HCT116 (cell line): ENCODE results near the gene FAM50B. TPM values are rescaled to one million over a fixed set of nuclear protein-coding genes. Genes with fewer than 3 reads are reported as not detected.

Experiments used
- ATAC-seq: fragments of 200-7000 bp; cut with Tn5 transposase; 2 replicates; pipeline ENCODE4 v1.9.1; 2020; ENCODE audit warnings: mild to moderate bottlenecking, moderate library complexity
- BruUV-seq: library from RNA; stranded (reverse); fragments of 400-500 nt; replicated peaks from 2 replicates; lab custom pipeline; 2021; lab: Mats Ljungman, UMichigan
- CTCF ChIA-PET: fragments of 300-600 bp; sonication (Branson Sonifier 250); formaldehyde crosslinking; loops from one replicate; lab custom pipeline; 2021; ENCODE audit warnings: antibody characterized with exemption; lab: Charles Lee
- POLR2A ChIA-PET: fragments of 300-600, 350-600 bp; sonication (Branson Sonifier 250); formaldehyde crosslinking; loops from one replicate; lab custom pipeline; 2021; ENCODE audit warnings: antibody characterized with exemption; lab: Charles Lee
- RAD21 ChIA-PET, 2 experiments: fragments of 300-600 bp; sonication (Branson Sonifier 250); formaldehyde crosslinking; loops; one replicate each; lab custom pipeline; 2023; ENCODE audit warnings: low total read pairs in 2 of 2; ENCODE audit not compliant: uncharacterized antibody in 2 of 2, unreplicated experiment in 2 of 2, low non-redundant PET in 1 of 2; lab: Charles Lee
- DNase-seq: peaks from one replicate; pipeline ENCODE4 v3.0.0-alpha.2; 2010; ENCODE audit warnings: low read depth, low spot score
- H2AFZ ChIP-seq: fragments of 200-600 bp; shearing (Covaris generic), sonication (generic); 2 replicates; pipeline ENCODE4 v1.6.1; 2017; ENCODE audit warnings: low read depth, mixed run types, mixed read lengths, antibody characterized with exemption, low read length; ENCODE audit not compliant: poor library complexity, severe bottlenecking
- H3K27ac ChIP-seq: 2 replicates; pipeline ENCODE4 v1.5.1; 2012; ENCODE audit warnings: low read depth, low read length
- H3K27me3 ChIP-seq: fragments of 200-600 bp; sonication (generic); 2 replicates; pipeline ENCODE4 v1.6.1; 2016; ENCODE audit warnings: mixed run types, low read length, mixed read lengths; ENCODE audit not compliant: insufficient read depth
- H3K36me3 ChIP-seq, 2 experiments: fragments of 200-500 bp in 1 of 2; fragments of 200-600 bp in 1 of 2; sonication (Bioruptor generic) in 1 of 2; sonication (generic) in 1 of 2; 2 replicates each; pipeline versions ENCODE4 v1.5.1 to v1.6.1; 2014 to 2016; ENCODE audit warnings: low read length in 2 of 2, inconsistent platforms in 1 of 2, mixed read lengths in 1 of 2, mixed run types in 1 of 2; ENCODE audit not compliant: insufficient read depth in 2 of 2, control insufficient read depth in 1 of 2
- H3K4me1 ChIP-seq, 2 experiments: fragments of 200-600 bp in 1 of 2; sonication (generic) in 1 of 2; 2 replicates each; pipeline versions ENCODE4 v1.5.1 to v1.6.1; 2012 to 2017; ENCODE audit warnings: low read length in 2 of 2, inconsistent platforms in 1 of 2, mild to moderate bottlenecking in 1 of 2, mixed read lengths in 1 of 2, mixed run types in 1 of 2, moderate library complexity in 1 of 2; ENCODE audit not compliant: insufficient read depth in 2 of 2, control insufficient read depth in 1 of 2
- H3K4me2 ChIP-seq: fragments of 200-600 bp; sonication (generic); 2 replicates; pipeline ENCODE4 v1.6.1; 2017; ENCODE audit warnings: mixed run types, low read length, mixed read lengths
- H3K4me3 ChIP-seq, 2 experiments: fragments of 200-600 bp in 1 of 2; sonication (generic) in 1 of 2; replicated peaks in 1 of 2; 2 replicates each; pipeline ENCODE4 v1.5.1; 2011 to 2016; ENCODE audit warnings: low read length in 2 of 2, control low read depth in 1 of 2, low read depth in 1 of 2, mild to moderate bottlenecking in 1 of 2, mixed read lengths in 1 of 2, mixed run types in 1 of 2
- H3K79me2 ChIP-seq: fragments of 200-600 bp; sonication (generic); 2 replicates; pipeline ENCODE4 v1.6.1; 2017; ENCODE audit warnings: mild to moderate bottlenecking, mixed run types, low read length, moderate library complexity, mixed read lengths; ENCODE audit not compliant: insufficient read depth
- H3K9ac ChIP-seq: fragments of 200-600 bp; sonication (generic); 2 replicates; pipeline ENCODE4 v1.6.1; 2016; ENCODE audit warnings: low read length, mixed read lengths
- H3K9me2 ChIP-seq: fragments of 200-600 bp; sonication (generic), shearing (Covaris generic); 2 replicates; pipeline ENCODE4 v1.6.1; 2017; ENCODE audit warnings: mixed run types, mild to moderate bottlenecking, moderate library complexity; ENCODE audit not compliant: insufficient read depth
- H3K9me3 ChIP-seq, 2 experiments: fragments of 200-500 bp in 1 of 2; fragments of 200-600 bp in 1 of 2; sonication (Bioruptor generic) in 1 of 2; sonication (generic) in 1 of 2; 2 replicates each; pipeline ENCODE4 v1.6.1; 2014 to 2017; ENCODE audit warnings: low read length in 2 of 2, mixed read lengths in 2 of 2, inconsistent platforms in 1 of 2, low read depth in 1 of 2, mild to moderate bottlenecking in 1 of 2, mixed run types in 1 of 2, moderate library complexity in 1 of 2; ENCODE audit not compliant: control insufficient read depth in 1 of 2, insufficient read depth in 1 of 2
- H4K20me1 ChIP-seq: fragments of 200-600 bp; sonication (generic), shearing (Covaris generic); 2 replicates; pipeline ENCODE4 v1.6.1; 2017; ENCODE audit warnings: mixed run types, mild to moderate bottlenecking, moderate library complexity; ENCODE audit not compliant: insufficient read depth
- CBX3 ChIP-seq: IDR thresholded peaks from 2 replicates; pipeline ENCODE4 v1.6.1; 2012; ENCODE audit warnings: low read depth
- CEBPB ChIP-seq: IDR thresholded peaks from 2 replicates; pipeline ENCODE4 v1.6.1; 2012; ENCODE audit warnings: low read depth
- EGR1 ChIP-seq: IDR thresholded peaks from 2 replicates; pipeline ENCODE4 v1.6.1; 2012; ENCODE audit warnings: low read depth
- ELF1 ChIP-seq: IDR thresholded peaks from 2 replicates; pipeline ENCODE4 v1.6.1; 2012; ENCODE audit warnings: low read depth, borderline replicate concordance
- EZH2 ChIP-seq: fragments of 200-600 bp; sonication (generic); IDR thresholded peaks from 2 replicates; pipeline ENCODE4 v1.6.1; 2017; ENCODE audit warnings: antibody characterized with exemption, mixed run types
- EZH2phosphoT487 ChIP-seq: fragments of 200-600 bp; IDR thresholded peaks from 2 replicates; pipeline ENCODE4 v1.6.1; 2018; ENCODE audit warnings: antibody characterized with exemption, borderline replicate concordance
- JUND ChIP-seq: IDR thresholded peaks from 2 replicates; pipeline ENCODE4 v1.6.1; 2012
- POLR2AphosphoS5 ChIP-seq: IDR thresholded peaks from 2 replicates; pipeline ENCODE4 v1.6.1; 2011; ENCODE audit warnings: mild to moderate bottlenecking, low read depth, low read length, moderate library complexity
- RAD21 ChIP-seq: IDR thresholded peaks from 2 replicates; pipeline ENCODE4 v1.6.1; 2012; ENCODE audit warnings: low read depth, mild to moderate bottlenecking
- SIN3A ChIP-seq: IDR thresholded peaks from 2 replicates; pipeline ENCODE4 v1.6.1; 2012; ENCODE audit warnings: low read depth
- SRF ChIP-seq: IDR thresholded peaks from 2 replicates; pipeline ENCODE4 v1.6.1; 2012; ENCODE audit warnings: low read depth
- YY1 ChIP-seq: IDR thresholded peaks from 2 replicates; pipeline ENCODE4 v1.6.1; 2011; ENCODE audit warnings: low read length, low read depth, moderate library complexity, mild to moderate bottlenecking; ENCODE audit not compliant: insufficient replicate concordance; ENCODE audit errors: extremely low read depth
- ZNF274 ChIP-seq: fragments of 200-500 bp; sonication (Bioruptor generic); IDR thresholded peaks from 2 replicates; pipeline ENCODE4 v1.6.1; 2014; ENCODE audit warnings: mild to moderate bottlenecking, low read depth, low read length, inconsistent platforms
- intact Hi-C: fragments of 100-400 bp; cut with micrococcal nuclease; formaldehyde crosslinking; loops from 2 replicates; pipeline ENCODE4 v1.10.0; 2022
- total RNA-seq: library from RNA; stranded (reverse); gene quantifications from one replicate; pipeline ENCODE4 v1.2.1, GENCODE V29; 2021; ENCODE audit not compliant: unreplicated experiment
- TF ChIP-seq, protein P1 (sequence below), 3 experiments: fragments of 200-600 bp in 1 of 3; sonication (generic) in 1 of 3; IDR thresholded peaks in 2 of 3; conservative IDR thresholded peaks in 1 of 3; 2 replicates each; pipeline ENCODE4 v1.5.1; 2012 to 2017; ENCODE audit warnings: low read depth in 2 of 3, low read length in 2 of 3, antibody characterized with exemption in 1 of 3, borderline replicate concordance in 1 of 3, control low read depth in 1 of 3, mild to moderate bottlenecking in 1 of 3, mixed read lengths in 1 of 3, mixed run types in 1 of 3, moderate library complexity in 1 of 3; ENCODE audit not compliant: insufficient read depth in 1 of 3
- TF ChIP-seq, protein P2 (sequence below): IDR thresholded peaks from 2 replicates; pipeline ENCODE4 v1.6.1; 2012; ENCODE audit warnings: low read depth

FAM50B gene
- total RNA-seq, 1 experiment from 2014 or later = 0.86 TPM

DNA sequence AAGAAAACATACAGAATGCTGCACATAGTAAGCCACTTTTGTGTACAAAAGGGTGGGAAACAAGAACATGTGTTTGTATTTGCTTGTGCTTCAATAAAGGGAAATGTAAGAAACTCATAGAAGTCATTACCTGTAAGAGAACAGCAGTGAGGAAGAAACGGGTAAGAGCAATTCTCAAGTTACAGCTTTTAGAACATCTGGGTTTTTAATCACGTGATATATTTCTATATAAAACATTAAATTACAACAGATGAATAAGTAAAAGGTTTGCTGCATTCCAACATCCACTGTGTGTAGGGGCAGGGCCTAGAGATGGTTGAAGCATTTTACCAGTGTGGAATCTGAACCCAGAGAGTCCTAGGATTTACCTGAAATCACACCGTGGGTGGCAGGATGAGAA, 36.6 kb upstream of the FAM50B start:
- Histone ChIP-seq H3K4me1 (peaks cover 21 to 39% of the 10 kb centered on the region in 2 experiments), H3K36me3 (no peaks in the 10 kb centered on the region), H3K4me2 (peak overlapping the region; percentile 65), H3K27ac (no peak overlapping the region), H4K20me1 (no peaks in the 10 kb centered on the region), H3K79me2 (no peaks in the 10 kb centered on the region), H3K27me3 (no peaks in the 10 kb centered on the region), H3K9me2 (no peaks in the 10 kb centered on the region), H3K4me3 (no peak overlapping the region), H3K9me3 (no peaks in the 10 kb centered on the region), H2AFZ (peak overlapping the region; percentile 80), H3K9ac (peak overlapping the region; percentile 15; the same call in 1 of the 2 replicates)
- POLR2A ChIA-PET = interaction anchor here (1.4 kb wide), 1 partner anchor 14 kb away, joined by 4 read pairs; no protein-coding TSS in a partner anchor
- DNase-seq (no peak), ATAC-seq (no peak)
- RAD21 ChIA-PET = interaction anchor here in 1 of 2 experiments (0.6 kb wide), 1 partner anchor 25 kb away, joined by 3 read pairs; no protein-coding TSS in a partner anchor
- TF ChIP-seq EZH2phosphoT487 = no peak
- TF ChIP-seq, protein P1, sequence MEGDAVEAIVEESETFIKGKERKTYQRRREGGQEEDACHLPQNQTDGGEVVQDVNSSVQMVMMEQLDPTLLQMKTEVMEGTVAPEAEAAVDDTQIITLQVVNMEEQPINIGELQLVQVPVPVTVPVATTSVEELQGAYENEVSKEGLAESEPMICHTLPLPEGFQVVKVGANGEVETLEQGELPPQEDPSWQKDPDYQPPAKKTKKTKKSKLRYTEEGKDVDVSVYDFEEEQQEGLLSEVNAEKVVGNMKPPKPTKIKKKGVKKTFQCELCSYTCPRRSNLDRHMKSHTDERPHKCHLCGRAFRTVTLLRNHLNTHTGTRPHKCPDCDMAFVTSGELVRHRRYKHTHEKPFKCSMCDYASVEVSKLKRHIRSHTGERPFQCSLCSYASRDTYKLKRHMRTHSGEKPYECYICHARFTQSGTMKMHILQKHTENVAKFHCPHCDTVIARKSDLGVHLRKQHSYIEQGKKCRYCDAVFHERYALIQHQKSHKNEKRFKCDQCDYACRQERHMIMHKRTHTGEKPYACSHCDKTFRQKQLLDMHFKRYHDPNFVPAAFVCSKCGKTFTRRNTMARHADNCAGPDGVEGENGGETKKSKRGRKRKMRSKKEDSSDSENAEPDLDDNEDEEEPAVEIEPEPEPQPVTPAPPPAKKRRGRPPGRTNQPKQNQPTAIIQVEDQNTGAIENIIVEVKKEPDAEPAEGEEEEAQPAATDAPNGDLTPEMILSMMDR (IDR thresholded peaks at IDR 0.05 in 2 of 3, conservative IDR thresholded peaks at IDR 0.05 in 1 of 3; ENCODE audit: borderline replicate concordance in 1 of 3, insufficient read depth in 1 of 3, low read depth in 2 of 3, low read length in 2 of 3) = no peak
- TF ChIP-seq JUND = no peak
- TF ChIP-seq EZH2 = no peak
- TF ChIP-seq SIN3A = no peak
- no peak for TF ChIP-seq POLR2AphosphoS5
- no peak for TF ChIP-seq EGR1
- TF ChIP-seq, protein P2, sequence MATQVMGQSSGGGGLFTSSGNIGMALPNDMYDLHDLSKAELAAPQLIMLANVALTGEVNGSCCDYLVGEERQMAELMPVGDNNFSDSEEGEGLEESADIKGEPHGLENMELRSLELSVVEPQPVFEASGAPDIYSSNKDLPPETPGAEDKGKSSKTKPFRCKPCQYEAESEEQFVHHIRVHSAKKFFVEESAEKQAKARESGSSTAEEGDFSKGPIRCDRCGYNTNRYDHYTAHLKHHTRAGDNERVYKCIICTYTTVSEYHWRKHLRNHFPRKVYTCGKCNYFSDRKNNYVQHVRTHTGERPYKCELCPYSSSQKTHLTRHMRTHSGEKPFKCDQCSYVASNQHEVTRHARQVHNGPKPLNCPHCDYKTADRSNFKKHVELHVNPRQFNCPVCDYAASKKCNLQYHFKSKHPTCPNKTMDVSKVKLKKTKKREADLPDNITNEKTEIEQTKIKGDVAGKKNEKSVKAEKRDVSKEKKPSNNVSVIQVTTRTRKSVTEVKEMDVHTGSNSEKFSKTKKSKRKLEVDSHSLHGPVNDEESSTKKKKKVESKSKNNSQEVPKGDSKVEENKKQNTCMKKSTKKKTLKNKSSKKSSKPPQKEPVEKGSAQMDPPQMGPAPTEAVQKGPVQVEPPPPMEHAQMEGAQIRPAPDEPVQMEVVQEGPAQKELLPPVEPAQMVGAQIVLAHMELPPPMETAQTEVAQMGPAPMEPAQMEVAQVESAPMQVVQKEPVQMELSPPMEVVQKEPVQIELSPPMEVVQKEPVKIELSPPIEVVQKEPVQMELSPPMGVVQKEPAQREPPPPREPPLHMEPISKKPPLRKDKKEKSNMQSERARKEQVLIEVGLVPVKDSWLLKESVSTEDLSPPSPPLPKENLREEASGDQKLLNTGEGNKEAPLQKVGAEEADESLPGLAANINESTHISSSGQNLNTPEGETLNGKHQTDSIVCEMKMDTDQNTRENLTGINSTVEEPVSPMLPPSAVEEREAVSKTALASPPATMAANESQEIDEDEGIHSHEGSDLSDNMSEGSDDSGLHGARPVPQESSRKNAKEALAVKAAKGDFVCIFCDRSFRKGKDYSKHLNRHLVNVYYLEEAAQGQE = no peak
- TF ChIP-seq YY1 = no peak
- TF ChIP-seq CEBPB = no peak
- TF ChIP-seq ZNF274 = no peak
- TF ChIP-seq RAD21 = no peak
- TF ChIP-seq CBX3 = no peak
- TF ChIP-seq ELF1 = no peak
- no peak for TF ChIP-seq SRF
- CTCF ChIA-PET = no interaction called here
- no TSS peak for BruUV-seq
- intact Hi-C loops = no loop called here
